IPS-18c (cell line): ENCODE results near the gene BUB1B.
"Not testable (repeated sequence)": the region's sequence is repeated elsewhere in the genome, so short reads cannot be mapped to it uniquely, and the experiment has no call there.

Source experiments
- H3K4me3 ChIP-seq: 2 replicates; pipeline ENCODE4 v1.7.0; 2013; ENCODE audit warnings: low read depth, mild to moderate bottlenecking, low read length, moderate library complexity; ENCODE audit not compliant: insufficient read depth
- H3K9me3 ChIP-seq: one replicate; pipeline ENCODE4 v1.6.1; 2013; ENCODE audit warnings: mild to moderate bottlenecking, low read length, moderate library complexity; ENCODE audit not compliant: control insufficient read depth, insufficient read depth

The BUB1B gene

DNA sequence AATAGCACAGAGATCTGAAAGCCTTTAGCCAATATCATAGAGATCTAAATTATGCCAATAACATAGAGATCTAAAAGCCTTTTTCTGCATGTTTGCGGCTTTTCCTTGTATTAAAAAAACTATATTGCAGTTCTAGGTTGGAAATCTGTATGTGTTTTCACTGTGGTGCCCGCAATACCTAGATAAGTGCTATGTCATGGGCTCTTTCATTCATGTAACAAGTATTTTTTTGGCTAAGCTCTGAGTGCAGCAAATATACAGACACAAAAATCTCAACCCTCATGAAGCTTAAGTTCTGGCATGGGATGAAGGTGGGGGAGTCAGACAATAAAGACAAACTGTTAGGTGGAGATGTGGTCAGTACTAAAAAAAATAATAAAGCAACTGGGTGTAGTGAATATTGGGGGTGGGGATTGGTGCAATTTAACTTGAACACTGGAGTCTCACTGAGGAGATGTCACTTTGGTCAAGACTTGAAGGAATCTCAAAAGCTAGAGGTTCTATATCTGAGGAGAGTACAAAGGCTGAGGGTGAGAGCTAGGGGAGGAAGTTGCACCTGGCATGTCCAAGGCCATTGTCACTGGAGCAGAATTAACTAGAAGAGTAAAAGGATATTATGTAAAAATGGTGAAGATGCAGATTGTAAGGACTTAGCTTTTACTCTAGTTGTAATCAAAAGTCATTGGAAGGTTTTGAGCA lies 973 bp downstream of the BUB1B start:
- peak overlapping the region; percentile 92 for H3K4me3 ChIP-seq
- no peaks in the 10 kb centered on the region for H3K9me3 ChIP-seq

DNA sequence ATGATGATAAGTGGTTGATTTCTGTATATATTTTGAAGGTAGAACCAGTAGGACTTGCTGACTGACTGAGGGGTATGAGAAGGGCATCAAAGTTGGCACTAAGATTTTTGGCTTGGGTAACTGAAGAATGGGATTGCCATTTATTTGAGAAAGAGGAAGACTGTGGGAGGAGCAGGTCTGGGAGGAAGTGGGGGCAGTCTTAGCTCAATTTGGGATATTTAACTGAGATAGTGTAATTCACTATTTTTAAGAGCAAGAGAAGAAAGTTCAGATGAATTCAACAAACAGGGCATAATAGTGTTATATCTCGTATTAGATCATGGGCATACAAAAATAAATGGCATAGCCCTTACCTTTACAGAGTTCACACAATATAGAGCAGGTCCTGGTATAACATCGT lies 1.7 kb downstream of the BUB1B start:
- no peaks in the 10 kb centered on the region for H3K9me3 ChIP-seq
- peak overlapping the region; percentile 92 for H3K4me3 ChIP-seq

DNA sequence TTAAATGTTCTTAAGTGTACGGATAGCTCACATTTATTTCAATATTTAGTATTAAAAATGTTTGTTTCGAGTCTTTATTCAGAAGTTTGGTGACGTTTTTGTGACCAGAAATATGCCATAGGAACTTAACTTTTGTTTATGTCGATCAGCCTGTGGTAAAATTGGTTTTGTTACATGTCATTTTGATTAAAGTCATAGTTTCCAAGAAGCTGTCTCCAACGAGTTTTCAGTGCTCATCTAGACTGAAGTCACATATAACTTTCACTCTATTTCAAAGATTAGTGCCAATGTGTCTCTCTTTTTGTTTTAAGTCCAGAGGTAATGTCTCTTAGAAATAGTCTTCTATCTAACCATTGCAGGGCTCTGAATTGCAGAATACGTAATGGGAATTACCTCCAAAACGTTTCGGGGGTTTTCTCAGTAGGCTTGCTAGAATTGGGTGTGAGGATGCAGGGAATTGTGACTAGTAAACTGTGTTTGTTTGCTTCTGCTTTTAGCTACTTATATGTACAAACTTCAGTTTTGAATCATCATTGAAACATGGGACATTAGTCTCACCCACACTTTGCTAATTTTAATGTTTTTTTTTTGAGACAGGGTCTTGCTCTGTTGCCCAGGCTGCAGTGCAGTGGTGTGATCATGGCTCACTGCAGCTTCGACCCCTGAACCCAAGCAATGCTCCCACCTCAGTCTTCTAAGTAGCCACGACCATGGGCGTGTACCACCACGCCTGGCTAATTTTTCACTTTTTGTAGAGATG lies 3.0 kb downstream of the BUB1B start:
- no peaks in the 10 kb centered on the region for H3K9me3 ChIP-seq
- H3K4me3 ChIP-seq: no peak overlapping the region

DNA sequence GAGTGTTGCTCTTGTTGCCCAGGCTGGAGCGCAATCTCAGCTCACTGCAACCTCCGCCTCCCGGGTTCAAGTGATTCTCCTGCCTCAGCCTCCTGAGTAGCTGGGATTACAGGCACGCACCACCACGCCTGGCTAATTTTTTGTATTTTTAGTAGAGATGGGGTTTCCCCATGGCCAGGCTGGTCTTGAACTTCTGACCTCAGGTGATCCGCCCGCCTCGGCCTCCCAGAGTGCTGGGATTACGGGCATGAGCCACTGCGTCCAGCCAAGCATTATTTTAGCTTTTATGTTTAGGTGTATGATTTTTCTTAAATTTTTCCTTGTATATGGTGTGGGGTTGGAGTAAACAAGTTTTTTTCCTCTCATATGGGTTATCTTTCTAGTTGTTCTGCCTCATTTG lies 6.5 kb downstream of the BUB1B start:
- not testable (repeated sequence) for H3K9me3 ChIP-seq, H3K4me3 ChIP-seq

DNA sequence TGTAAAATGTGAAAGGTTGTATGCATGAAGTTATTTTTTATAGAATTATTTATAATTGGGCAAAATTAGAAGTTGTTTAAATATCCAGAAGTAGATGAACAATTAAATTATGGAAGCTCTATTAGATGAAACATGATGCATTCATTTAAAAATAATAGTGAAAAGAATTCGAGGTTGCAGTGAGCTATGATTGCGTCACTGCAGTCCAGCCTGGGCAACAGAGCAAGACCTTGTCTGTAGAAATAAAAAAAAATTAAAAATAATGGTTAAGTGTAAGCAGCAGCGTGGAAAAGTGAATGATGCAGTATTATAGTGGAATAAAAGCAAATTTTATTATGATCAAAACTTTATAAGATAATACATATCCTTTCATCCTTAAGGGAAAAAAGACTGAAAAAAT lies 14.3 kb downstream of the BUB1B start:
- Histone ChIP-seq H3K9me3 (no peaks in the 10 kb centered on the region), H3K4me3 (no peak overlapping the region)

DNA sequence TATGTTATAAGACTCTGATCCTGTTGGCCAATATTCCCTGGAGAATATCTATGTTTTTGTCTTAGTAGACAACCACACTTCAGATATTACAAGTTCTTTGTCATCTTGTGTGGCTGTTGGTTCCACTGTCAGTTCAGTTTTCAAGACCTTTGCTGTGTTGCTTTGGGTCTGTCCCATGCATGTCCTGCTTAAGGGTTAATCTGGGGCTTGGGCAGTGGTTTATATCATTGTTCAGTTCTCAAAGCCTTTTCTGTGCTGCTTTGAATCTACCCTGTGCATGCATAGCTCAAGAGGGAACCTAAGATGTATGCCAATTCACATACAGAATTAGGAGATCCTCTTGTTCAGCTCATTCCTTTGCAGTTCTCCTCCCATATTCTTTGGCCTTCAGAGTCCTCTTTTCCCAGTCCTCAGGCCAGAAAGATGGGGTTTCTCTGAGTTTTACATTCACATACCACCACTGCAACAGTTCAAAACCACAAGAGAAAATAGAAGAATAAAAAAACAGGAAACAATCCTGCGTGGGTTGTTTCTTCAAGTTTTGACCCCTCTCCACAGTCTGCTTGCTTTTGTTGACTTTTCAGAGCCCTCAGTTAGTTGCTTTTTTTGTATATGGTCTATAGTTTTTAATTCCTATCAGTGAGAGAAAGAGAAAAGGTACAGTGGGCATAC lies 21.6 kb downstream of the BUB1B start:
- Histone ChIP-seq H3K4me3 (no peak overlapping the region), H3K9me3 (no peaks in the 10 kb centered on the region)

DNA sequence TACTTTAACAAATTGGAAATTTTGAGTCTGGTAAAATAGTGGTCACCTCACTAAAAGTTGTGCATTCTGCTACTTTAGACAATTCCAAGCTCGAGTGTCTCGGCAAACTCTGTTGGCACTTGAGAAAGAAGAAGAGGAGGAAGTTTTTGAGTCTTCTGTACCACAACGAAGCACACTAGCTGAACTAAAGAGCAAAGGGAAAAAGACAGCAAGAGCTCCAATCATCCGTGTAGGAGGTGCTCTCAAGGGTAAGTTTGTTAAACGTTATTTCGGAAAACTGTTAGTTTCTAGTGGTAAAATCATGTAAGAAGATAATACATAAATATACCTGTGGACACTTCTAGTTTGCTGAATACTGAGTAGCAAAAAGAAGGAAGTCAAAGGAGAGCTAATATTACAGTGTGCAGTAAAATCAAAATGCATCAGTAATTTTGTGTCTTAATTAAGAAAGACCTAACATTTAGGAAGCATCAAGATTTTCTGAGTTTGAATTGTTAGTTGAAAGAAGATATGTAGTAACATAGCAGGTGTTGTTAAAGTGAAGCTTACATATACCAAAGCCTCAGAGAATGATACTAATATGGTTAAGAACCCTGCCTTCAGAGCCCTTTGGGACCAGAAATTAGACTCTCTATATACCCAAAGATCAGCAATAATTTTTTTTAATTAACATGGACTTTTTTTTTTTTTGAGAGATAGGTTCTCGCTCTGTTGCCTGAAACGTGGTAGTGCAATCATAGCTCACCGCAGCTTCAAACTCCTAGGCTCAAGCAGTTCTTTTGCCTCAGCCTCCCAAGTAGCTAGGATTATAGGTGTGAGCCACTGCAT lies 23.0 kb downstream of the BUB1B start:
- Histone ChIP-seq H3K4me3 (no peak overlapping the region), H3K9me3 (no peaks in the 10 kb centered on the region)

DNA sequence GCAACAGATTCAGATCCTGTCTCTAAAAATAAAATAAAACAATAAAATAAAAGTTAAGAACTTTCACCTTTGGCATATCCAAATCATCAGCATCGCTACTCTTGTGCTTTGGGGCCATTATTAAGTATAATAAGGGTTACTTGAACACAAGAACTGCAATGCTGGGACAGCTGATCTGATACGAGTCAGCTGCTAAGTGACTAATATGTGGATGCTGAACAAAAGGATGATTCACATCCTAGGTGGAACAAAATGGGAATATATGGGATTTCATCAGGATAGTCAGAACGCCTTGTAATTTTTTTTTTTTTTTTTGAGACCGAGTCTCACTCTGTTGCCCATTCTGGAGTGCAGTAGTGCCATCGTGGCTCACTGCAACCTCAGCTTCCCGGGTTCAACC lies 29.7 kb downstream of the BUB1B start:
- no peak overlapping the region for H3K4me3 ChIP-seq
- no peaks in the 10 kb centered on the region for H3K9me3 ChIP-seq

DNA sequence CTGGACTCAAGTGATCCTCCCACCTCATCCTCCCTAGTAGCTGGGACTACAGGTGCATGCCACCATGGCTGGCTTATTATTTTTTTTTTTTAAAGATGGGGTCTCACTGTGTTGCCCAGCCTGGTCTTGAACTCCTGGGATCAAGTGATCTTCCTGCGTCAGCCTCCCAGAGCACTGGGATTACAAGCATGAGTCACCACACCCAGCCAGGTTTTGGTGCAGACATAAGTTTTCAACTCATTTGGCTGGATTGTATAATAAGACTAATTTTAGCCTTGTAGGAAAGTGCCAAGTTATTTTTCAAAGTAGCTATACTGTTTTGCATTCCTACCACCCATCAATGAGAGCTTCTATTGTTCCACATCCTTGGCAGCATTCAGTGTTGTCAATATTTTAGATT lies 32.1 kb downstream of the BUB1B start:
- Histone ChIP-seq H3K4me3 (no peak overlapping the region), H3K9me3 (no peaks in the 10 kb centered on the region)

DNA sequence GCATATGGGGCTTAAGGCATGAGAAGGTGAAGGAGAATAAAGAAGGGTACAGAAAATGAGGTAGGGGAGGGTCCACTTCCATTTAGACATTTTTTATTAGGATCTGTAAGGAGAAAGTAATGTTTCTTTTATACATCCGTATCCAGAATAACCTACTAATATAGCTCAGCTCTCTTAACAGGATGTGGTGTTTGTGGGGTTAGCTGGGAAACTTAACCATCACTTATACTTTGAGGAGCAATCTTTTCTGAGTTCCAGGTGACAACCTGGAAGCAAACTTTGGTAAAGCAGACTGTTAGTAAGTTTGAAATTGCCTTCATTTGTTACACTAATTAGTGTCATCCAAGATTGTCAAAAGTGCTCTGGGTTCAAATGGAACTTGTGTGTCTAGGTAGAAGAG lies 36.6 kb downstream of the BUB1B start:
- Histone ChIP-seq H3K9me3 (no peaks in the 10 kb centered on the region), H3K4me3 (no peak overlapping the region)

DNA sequence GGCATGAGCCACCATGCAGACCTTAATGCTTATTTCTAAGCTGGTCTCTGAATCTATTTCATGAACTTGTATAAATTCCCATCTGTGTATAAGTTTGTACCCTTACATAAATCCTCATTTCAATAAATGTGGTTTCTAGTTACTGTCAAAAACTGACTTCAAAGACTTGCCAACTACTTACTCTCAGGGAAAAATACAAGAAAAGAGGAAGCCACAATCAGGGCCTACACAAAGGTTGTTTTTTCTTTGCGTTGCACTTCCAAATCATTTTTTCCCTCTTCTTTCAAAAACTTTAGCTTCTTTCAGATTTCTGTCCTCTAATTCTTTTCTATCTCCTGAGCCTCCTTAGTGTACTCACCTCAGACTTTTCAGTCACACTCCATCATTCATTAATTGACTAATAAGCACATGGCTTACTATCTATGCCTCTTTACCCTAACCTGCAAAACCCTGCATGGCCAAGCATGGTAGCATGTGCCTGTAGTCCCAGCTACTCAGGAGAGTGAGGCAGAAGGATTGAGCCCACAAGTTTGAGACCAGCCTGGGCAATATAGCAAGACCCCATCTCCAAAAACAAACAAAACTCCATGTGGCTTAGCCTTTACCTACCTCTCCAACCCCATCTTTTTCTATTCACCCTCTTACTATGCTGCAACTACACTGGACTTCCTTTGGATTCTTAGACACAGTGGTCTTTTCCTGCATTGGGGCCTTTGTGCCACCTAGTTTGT lies 37.7 kb downstream of the BUB1B start:
- no peaks in the 10 kb centered on the region for H3K9me3 ChIP-seq
- no peak overlapping the region for H3K4me3 ChIP-seq

DNA sequence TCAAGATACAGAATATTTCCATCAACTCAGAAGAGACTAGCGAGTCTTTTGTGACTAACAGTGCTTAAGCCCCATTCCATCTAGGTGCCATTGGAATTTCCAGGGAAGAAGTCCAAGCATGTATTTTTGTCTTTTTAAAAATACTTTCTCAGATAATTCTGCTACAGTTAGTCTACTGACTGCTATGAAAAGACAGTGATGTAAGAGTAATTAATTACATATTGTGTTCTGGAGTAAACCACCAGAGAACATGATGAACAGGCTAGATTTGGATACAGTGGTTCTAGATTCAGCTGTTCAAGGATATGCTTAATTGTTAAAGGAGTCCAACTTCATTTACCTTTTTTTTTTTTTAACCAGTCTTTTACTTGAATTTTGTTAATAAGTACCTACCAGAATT lies 43.2 kb downstream of the BUB1B start:
- Histone ChIP-seq H3K9me3 (no peaks in the 10 kb centered on the region), H3K4me3 (no peak overlapping the region)

DNA sequence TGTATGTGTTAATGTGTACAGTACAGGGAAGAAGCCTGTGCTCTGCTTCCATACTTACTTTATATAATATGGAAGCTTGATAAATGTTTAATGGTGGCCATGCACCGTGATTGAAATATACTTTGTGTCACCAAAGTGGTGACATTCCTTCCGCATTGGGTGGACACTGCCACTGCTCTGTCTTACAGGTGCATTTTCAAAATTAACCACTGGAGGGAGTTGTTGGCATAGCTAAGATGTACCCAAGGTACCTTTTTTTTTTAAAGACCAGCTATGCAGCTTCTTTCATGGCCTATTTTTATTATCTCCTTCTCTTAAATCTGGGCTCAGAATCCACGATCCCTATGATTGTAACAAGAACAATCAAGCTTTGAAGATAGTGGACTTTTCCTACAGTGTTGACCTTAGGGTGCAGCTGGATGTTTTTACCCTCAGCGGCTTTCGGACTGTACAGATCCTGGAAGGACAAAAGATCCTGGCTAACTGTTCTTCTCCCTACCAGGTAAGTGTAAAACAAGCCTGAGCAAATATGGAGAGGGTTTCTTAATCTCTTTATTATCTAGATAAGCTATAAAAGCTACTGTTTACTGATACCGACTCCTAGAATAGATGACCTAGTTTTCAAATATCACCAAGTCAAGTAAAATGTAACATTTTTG lies 56.4 kb downstream of the BUB1B start:
- no peaks in the 10 kb centered on the region for H3K9me3 ChIP-seq
- no peak overlapping the region for H3K4me3 ChIP-seq

DNA sequence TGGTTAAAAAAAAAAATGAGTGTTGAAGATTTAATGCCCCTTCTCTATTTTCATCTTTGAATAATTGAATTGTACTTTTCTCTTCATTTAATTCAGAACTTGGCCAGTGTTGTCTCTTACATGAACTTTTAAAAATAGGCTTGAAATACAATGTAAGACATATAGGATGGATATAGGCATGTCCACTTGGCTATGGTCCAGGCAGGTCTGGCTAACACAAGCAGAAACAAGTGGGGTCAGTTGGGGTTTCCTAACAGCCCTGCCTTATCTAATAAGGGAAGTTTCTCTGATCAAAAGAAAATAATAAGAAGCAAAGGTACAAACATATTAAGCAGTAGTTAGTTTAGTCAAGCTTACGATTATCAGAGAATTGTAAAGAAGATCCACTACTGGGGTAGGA lies 58.9 kb downstream of the BUB1B start:
- Histone ChIP-seq H3K4me3 (no peak overlapping the region), H3K9me3 (no peaks in the 10 kb centered on the region)

DNA sequence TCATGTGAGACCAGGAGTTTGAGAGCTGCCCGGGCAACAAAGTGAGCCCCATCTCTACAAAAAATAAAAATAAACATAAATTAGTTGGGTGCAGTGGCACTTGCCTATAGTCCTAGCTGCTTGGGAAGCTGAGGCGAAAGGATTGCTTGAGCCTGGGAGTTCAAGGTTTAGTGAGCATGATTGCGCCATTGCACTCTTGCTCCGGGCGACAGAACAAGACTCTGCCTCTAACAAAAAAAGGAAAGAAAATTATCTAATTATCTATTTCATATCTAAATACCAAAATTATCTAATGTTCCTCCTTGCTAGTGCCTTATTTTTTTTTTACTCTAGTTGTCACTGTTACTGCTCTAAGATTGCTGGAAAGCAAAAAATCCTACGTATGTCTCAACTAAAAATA lies 61.3 kb downstream of the BUB1B start:
- no peaks in the 10 kb centered on the region for H3K9me3 ChIP-seq
- H3K4me3 ChIP-seq: no peak overlapping the region

DNA sequence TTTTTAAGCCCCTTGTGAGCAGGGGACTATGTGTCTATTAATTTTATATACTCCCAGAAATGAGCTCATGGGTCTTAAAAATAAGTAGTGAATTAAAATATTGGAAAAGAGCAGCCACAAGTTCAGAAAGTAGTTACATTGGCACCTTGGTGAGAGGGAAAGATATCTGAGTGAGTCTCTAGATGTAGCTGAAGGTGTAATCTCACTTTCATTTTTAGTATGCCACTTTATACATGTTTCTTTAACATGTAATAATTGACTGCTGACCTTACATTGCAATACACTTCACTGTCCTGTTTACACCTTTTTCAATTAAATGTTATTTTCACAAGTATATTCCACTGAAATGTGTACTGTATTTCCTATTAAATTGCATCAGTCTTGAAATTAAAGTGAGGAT lies 65.9 kb downstream of the BUB1B start:
- Histone ChIP-seq H3K4me3 (no peak overlapping the region), H3K9me3 (no peaks in the 10 kb centered on the region)
